Measurements from ENCODE around the gene CEP43. TPM values are rescaled to one million over a fixed set of nuclear protein-coding genes. Genes with fewer than 3 reads are reported as not detected.

Gene CEP43
- total RNA-seq, 1 donor from 2014 or later, result 78.0 TPM

DNA sequence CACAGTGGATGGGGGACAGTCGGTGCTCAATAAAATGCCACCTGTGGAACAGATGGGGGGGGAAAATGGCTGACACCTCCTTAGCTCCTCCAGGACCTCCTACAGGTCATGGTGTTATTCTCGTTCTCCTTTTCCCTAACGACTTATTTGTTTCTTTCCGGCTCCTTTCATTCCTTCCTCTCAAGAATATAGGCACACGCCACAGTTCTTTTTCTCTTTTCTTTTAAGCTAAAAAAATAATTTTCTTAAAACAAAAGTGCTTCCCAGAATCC, 41.5 kb upstream of the CEP43 start:
- Histone ChIP-seq H4K20me1 (ENCODE audit: low read depth) (peaks cover 9% of the 10 kb centered on the region), H3K4me3 (no peak overlapping the region), H3K9me3 (ENCODE audit: low read depth) (no peaks in the 10 kb centered on the region), H2AFZ (replicated peaks) (peak overlapping the region; percentile 94), H3K27ac (no peak overlapping the region), H3K79me2 (ENCODE audit: low read depth) (peaks cover 5% of the 10 kb centered on the region), H3K4me1 (peaks cover 22% of the 10 kb centered on the region), H3K4me2 (peak overlapping the region; percentile 82), H3K36me3 (no peaks in the 10 kb centered on the region), H3F3A (ENCODE audit: low read depth) (peaks cover 11% of the 10 kb centered on the region), H3K9ac (no peak overlapping the region), H3K27me3 (peaks cover 9% of the 10 kb centered on the region)
- peak overlapping the region; percentile 88 for H3K4me3 Mint-ChIP-seq
- peaks cover 15% of the 10 kb centered on the region for H3K27me3 Mint-ChIP-seq (ENCODE audit: insufficient read depth, low read depth)
- H3K9me3 Mint-ChIP-seq, result peaks cover 8% of the 10 kb centered on the region
- peak; percentile 19 for DNase-seq (ENCODE audit: low spot score)
- TF ChIP-seq, protein P1, sequence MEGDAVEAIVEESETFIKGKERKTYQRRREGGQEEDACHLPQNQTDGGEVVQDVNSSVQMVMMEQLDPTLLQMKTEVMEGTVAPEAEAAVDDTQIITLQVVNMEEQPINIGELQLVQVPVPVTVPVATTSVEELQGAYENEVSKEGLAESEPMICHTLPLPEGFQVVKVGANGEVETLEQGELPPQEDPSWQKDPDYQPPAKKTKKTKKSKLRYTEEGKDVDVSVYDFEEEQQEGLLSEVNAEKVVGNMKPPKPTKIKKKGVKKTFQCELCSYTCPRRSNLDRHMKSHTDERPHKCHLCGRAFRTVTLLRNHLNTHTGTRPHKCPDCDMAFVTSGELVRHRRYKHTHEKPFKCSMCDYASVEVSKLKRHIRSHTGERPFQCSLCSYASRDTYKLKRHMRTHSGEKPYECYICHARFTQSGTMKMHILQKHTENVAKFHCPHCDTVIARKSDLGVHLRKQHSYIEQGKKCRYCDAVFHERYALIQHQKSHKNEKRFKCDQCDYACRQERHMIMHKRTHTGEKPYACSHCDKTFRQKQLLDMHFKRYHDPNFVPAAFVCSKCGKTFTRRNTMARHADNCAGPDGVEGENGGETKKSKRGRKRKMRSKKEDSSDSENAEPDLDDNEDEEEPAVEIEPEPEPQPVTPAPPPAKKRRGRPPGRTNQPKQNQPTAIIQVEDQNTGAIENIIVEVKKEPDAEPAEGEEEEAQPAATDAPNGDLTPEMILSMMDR (IDR thresholded peaks at IDR 0.05), result no peak
- TF ChIP-seq EZH2 (IDR thresholded peaks at IDR 0.05) (no peak), EZH2phosphoT487 (IDR thresholded peaks at IDR 0.05) (no peak)
- peaks cover 8% of the 10 kb centered on the region for H3K36me3 Mint-ChIP-seq
- peaks cover 34% of the 10 kb centered on the region for H3K4me1 Mint-ChIP-seq
- no peak overlapping the region for H3K27ac Mint-ChIP-seq

DNA sequence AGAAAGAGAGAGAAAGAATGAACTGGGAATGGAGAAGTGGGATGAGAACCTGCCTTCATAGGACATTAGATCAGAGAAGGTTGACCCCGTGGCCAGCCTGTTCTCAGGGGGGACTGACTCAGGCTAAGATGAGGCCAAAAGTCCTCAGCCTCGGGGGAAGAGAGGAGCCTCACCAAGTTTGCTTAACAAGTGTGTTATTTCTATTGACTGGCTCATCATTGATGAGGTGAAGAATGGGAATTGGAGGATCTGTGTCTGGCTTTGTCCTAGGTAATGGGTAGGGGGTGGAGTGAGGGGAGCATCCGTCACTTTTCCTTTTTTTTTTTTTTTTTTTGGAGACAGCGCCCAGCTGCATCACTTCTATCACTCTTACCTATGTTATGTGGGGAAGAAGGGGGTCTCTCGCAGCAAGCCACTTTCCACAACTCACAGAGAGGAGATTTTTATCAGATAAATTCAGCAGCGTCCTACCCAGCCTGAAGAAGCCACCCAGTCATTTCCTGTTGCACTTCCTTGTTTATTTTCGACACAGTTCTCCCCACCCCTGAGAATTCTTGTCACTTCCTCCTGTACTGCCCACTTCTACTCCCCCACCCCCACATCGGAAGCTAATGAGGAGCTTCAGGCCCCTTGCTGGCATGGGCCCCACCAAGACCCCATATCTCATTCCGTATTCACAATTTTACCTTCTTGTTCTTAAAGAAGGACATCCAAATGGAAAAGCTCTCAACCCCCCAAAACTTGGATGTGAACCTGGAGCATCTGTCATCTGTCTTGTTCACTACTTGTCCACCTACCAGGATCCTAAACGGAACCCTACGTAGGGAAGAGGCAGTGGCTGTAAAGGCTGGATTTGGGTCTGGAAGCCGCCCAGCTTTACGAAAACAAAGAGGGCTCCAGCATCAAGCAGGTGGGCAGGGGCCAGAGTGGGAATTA, 40.0 kb upstream of the CEP43 start:
- H3F3A ChIP-seq (ENCODE audit: low read depth), result peaks cover 11% of the 10 kb centered on the region
- Mint-ChIP-seq H3K4me1 (peaks cover 23% of the 10 kb centered on the region), H3K36me3 (peaks cover 11% of the 10 kb centered on the region), H3K27ac (no peak overlapping the region), H3K27me3 (ENCODE audit: insufficient read depth, low read depth) (peaks cover 13% of the 10 kb centered on the region), H3K9me3 (peaks cover 14% of the 10 kb centered on the region), H3K4me3 (peak overlapping the region; percentile 27)
- H3K9me3 ChIP-seq (ENCODE audit: low read depth), result peaks cover under 1% of the 10 kb centered on the region
- peaks cover 5% of the 10 kb centered on the region for H3K79me2 ChIP-seq (ENCODE audit: low read depth)
- peaks cover 22% of the 10 kb centered on the region for H3K4me1 ChIP-seq
- H3K36me3 ChIP-seq, result no peaks in the 10 kb centered on the region
- H3K9ac ChIP-seq, result no peak overlapping the region
- no peak for DNase-seq (ENCODE audit: low spot score)
- TF ChIP-seq EZH2 (IDR thresholded peaks at IDR 0.05), result no peak
- H3K27me3 ChIP-seq, result peaks cover 9% of the 10 kb centered on the region
- H3K27ac ChIP-seq, result no peak overlapping the region
- no peak overlapping the region for H3K4me2 ChIP-seq
- no peak overlapping the region for H2AFZ ChIP-seq (replicated peaks)
- peaks cover 6% of the 10 kb centered on the region for H4K20me1 ChIP-seq (ENCODE audit: low read depth)
- H3K4me3 ChIP-seq, result no peak overlapping the region

DNA sequence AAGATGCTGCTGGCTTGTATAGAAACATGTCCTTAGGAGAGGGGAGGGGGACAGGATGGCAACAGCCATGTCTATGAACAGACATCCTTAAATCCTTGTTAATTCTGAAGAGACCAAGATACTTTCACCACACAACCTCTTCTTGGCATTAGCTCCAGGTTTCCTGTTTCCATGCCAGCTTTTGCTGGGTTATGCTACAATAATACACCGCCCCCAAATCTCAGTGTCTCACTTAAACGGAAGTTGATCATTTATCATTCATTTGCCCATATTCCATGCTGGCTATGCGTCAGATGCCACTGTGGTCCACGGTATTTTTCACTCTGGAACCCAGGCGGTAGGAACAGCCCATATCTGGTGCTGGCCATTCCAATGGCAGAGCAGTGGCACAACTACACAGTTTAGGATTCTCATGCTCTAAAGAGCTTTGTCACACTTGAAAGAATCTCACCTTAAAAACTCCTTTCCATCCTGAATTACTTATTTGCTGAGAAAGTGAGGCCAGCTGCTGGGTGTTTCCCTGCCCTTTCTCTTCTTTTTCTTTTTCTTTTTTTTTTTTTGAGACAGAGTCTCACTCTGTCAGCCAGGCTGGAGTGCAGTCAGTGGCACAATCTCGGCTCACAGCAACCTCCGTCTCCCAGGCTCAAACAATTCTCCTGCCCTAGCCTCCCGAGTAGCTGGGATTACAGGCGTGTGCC, 39.1 kb upstream of the CEP43 start:
- Histone ChIP-seq H3K4me2 (no peak overlapping the region), H3K27ac (no peak overlapping the region), H3K9ac (no peak overlapping the region), H3F3A (ENCODE audit: low read depth) (peaks cover 11% of the 10 kb centered on the region), H3K4me3 (no peak overlapping the region), H2AFZ (replicated peaks) (no peak overlapping the region), H3K36me3 (no peaks in the 10 kb centered on the region), H4K20me1 (ENCODE audit: low read depth) (no peaks in the 10 kb centered on the region), H3K27me3 (peaks cover 9% of the 10 kb centered on the region), H3K79me2 (ENCODE audit: low read depth) (peaks cover 5% of the 10 kb centered on the region), H3K4me1 (peaks cover 22% of the 10 kb centered on the region), H3K9me3 (ENCODE audit: low read depth) (peaks cover 6% of the 10 kb centered on the region)
- H3K4me3 Mint-ChIP-seq, result no peak overlapping the region
- peaks cover 20% of the 10 kb centered on the region for H3K4me1 Mint-ChIP-seq
- peaks cover 7% of the 10 kb centered on the region for H3K27me3 Mint-ChIP-seq (ENCODE audit: insufficient read depth, low read depth)
- H3K27ac Mint-ChIP-seq, result no peak overlapping the region
- TF ChIP-seq EZH2phosphoT487 (IDR thresholded peaks at IDR 0.05) (no peak), EZH2 (IDR thresholded peaks at IDR 0.05) (no peak)
- TF ChIP-seq, protein P1 (IDR thresholded peaks at IDR 0.05), result no peak
- H3K36me3 Mint-ChIP-seq, result peaks cover 13% of the 10 kb centered on the region
- H3K9me3 Mint-ChIP-seq, result peaks cover 21% of the 10 kb centered on the region
- DNase-seq (ENCODE audit: low spot score), result no peak

All from neural progenitor cell (in vitro differentiated cells).